ENCODE measurements around the gene CLEC16A.

CLEC16A gene

GRCh38 chr16:10971560-10971961 lies 27.2 kb downstream of the CLEC16A start:
- peak; percentile 50 for DNase-seq

DNA sequence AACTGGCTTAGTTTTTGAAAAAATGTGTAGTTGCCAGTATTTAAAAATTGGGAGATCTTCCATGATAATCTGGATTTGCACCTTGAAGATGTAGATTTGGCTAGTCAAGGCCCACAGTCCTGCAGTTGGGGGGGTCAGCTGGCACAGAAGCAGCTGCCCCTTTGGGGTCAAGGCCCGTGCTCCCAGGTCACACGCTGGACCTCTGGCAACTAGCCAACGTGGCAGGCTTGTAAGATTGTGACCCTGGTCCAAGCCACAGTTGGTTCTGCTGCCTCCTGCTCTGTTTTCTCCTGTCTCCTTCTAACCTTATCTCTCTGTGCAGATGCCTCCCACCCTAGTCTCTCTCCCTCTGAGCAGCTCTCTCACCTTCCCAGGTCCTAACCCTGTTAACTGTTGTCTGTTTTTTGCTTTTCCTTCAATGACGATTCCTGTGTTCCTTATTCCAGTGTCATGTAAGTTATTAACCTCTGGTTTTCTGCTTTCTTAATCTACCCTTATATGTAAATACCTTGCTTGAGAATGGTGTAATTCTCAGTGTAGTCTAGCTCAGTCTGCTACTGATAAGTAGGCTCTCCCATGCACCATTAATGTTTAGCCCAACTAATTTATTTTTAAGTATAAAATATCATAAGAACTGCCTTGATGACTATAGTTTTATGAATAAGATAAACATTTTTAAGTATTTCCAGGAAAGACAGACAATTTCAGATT lies 27.9 kb downstream of the CLEC16A start:
- DNase-seq: no peak

GRCh38 chr16:10972819-10973464 lies 28.6 kb downstream of the CLEC16A start:
- no peak for DNase-seq

DNA sequence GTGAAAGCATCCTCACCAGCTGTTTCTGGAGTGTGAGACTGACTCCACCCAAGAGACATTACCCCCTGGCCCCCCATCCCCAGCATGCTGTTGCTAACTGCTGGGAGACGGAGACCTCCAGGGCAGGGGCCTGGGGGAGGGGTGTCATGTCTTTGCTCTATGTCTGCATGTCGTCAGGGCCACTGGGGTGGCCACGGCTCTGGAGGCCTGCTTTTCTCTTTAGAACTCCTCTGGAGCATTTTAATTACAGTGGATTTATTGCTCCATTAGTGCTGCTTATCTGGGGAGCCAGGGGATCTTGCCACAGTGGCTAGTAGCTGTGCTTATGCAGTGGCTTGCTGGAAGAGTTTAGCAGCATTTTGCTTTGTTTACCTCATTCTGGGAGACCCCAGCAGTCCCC lies 32.3 kb downstream of the CLEC16A start:
- no peak for DNase-seq

- no peak for DNase-seq
Observed at GRCh38 chr16:10978124-10978523, 33.8 kb downstream of the CLEC16A start.

GRCh38 chr16:10978871-10979446 lies 34.6 kb downstream of the CLEC16A start:
- no peak for DNase-seq

GRCh38 chr16:10979717-10980601 lies 35.6 kb downstream of the CLEC16A start:
- DNase-seq: no peak

GRCh38 chr16:10980813-10981212 lies 36.4 kb downstream of the CLEC16A start:
- no peak for DNase-seq

DNA sequence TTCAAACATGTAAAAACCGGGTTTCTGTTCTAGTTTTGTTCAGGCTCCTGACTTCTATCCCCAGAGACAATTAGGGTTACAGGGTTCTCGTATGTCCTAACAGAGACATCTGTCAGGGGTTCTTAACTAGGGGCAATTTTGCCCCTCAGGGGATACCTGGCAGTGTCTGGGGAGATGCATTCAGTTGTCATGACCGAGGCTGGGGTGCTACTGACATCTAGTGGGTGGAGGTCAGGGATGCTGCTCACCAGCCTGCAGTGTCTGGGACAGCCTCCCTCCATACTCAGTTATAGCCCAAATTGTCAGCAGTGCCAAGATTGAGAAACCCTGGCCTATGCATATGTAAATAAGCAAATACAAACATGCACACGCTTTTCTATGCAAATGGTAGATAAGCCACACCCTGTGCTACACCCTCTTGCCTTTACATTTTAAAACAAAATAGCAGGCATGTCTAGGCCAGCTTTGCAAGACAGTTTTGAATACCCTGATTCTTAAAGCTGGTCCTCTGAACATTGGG lies 37.4 kb downstream of the CLEC16A start:
- DNase-seq: no peak

GRCh38 chr16:10982465-10983150 lies 38.2 kb downstream of the CLEC16A start:
- DNase-seq: no peak

GRCh38 chr16:10983159-10983558 lies 38.8 kb downstream of the CLEC16A start:
- no peak for DNase-seq

DNA sequence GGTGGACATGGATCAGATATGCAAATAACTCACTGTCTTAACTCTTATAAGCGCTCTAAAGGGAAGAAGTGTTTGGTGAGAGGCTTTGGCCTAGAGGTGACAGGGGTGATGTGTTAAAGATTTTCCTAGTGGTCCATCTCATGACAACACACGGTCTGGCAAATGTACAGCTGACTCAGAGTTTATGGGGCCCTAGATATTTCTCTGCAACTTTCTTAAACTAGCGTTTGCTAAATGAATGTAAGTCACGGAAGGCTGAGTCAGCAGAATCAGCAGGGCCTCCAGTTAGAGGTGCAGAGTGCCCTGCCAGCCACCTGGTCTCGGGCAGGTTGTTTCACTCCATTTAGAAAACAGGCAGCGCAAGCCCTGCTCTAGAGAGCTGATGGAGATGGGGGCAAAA lies 40.1 kb downstream of the CLEC16A start:
- no peak for DNase-seq

DNA sequence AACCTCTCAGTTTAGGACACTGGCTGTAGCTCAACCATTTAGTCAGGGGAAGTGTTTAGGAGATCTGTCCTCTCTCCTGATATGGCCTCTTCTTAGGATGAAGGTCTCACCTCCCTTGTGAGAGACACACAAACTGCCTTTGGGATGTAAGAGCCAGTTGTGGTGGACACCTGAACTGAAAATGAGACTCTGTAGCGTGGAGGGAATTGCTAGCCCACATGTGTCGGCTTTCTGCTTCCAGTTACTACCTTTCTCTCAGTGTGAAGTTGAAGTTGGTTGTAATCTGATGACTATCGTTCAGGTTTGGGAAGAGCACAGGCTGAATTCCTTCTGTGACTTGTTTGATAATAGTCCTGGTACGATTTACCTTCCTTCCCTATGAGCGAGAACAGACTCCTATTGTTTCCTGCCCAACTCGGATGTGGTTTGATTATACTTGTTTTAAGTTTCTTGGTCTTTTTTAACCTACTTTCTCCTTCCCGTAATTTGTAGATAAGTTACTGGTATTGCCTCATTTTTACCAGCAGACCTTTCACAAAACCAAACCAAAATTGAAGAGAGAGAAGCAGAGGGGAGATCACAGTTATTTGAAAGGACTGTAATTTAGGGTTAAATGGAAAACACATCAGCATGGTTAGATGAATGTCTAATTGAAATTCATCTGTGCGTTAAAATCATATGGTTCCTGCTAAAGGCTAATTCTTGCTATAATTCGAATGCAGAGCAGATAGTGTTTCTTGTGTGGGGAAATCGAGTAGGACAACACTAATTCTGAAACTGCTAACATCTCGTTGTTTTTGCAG lies 43.2 kb downstream of the CLEC16A start:
- no peak for DNase-seq

GRCh38 chr16:10988164-10988803 lies 43.9 kb downstream of the CLEC16A start:
- no peak for DNase-seq

DNA sequence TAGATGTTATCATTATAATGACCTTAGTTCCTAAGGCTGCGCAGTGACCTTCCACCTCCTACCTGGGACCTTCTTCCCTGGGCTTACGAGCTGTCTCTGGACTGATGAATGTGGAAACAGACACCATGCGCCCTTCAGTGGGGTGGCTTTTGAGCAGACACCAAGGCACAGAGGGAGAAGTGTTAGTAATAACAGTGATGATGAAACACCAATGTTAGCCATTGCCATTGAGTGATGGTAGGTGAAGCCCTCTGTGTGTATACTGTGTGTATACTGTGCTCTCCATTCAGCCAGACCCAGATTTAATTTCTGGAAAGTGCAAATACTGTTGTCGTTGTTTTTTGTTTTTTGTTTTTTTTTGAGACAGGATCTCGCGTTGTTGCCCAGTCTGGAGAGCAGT lies 44.5 kb downstream of the CLEC16A start:
- DNase-seq: no peak

- no peak for DNase-seq
Observed at GRCh38 chr16:10989559-10989958, 45.2 kb downstream of the CLEC16A start.

- peak; percentile 8 for DNase-seq
Observed at GRCh38 chr16:10990378-10990777, 46.0 kb downstream of the CLEC16A start.

GRCh38 chr16:10992112-10992511 lies 47.7 kb downstream of the CLEC16A start:
- no peak for DNase-seq

DNA sequence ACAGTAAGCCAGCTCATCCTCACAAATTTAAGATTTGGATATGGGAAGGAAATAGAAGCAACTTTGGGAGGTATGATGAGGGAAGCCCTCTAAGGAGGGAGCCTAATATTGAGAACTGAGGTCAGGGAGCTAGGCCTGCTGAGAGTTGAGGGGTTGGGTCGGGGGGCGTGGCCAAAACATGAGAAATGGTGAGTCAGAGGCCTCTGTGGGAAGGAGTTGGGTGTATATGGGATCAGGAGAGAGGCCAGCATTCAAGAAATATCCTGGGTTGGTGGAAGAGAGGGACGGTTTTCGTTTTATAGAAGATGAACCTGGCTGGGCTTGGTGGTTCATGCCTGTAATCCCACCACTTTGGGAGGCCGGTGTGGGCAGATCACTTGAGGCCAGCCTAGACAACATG lies 48.4 kb downstream of the CLEC16A start:
- DNase-seq: no peak

- no peak for DNase-seq
Observed at GRCh38 chr16:10993649-10994048, 49.3 kb downstream of the CLEC16A start.

GRCh38 chr16:10994571-10994970 lies 50.2 kb downstream of the CLEC16A start:
- DNase-seq: no peak

All from NCI-H2029 (cell line).